Type B pancreatic cell (in vitro differentiated cells): Measurements from ENCODE around the gene TMEM259. TPM values are rescaled to one million over a fixed set of nuclear protein-coding genes. Genes with fewer than 3 reads are reported as not detected.

ENCODE experiments used
- DNase-seq: peaks from one replicate; pipeline ENCODE4 v3.0.0; 2021; ENCODE audit warnings: mixed read lengths; ENCODE audit not compliant: unreplicated experiment; ENCODE audit errors: extremely low spot score
- H3K27ac Mint-ChIP-seq: 2 replicates; pipeline ENCODE4 v1.8.0; 2021; ENCODE audit warnings: mild to moderate bottlenecking, mixed read lengths
- H3K27me3 Mint-ChIP-seq: 2 replicates; pipeline ENCODE4 v1.8.0; 2021; ENCODE audit warnings: mixed read lengths
- H3K36me3 Mint-ChIP-seq: 2 replicates; pipeline ENCODE4 v1.8.0; 2021; ENCODE audit warnings: mixed read lengths
- H3K4me1 Mint-ChIP-seq: one replicate; pipeline ENCODE4 v1.8.0; 2021; ENCODE audit warnings: mixed read lengths; ENCODE audit not compliant: unreplicated experiment
- H3K4me3 Mint-ChIP-seq: 2 replicates; pipeline ENCODE4 v1.8.0; 2021; ENCODE audit warnings: mild to moderate bottlenecking, mixed read lengths
- H3K9me3 Mint-ChIP-seq: 2 replicates; pipeline ENCODE4 v1.8.0; 2021; ENCODE audit warnings: mixed read lengths
- total RNA-seq: library from RNA; stranded (reverse); gene quantifications from 2 replicates; pipeline ENCODE4 v1.2.1, GENCODE V29; 2021; ENCODE audit warnings: low replicate concordance
- TF ChIP-seq, protein P1 (sequence below): fragments of 200-600 bp; sonication (generic); conservative IDR thresholded peaks from 2 replicates; pipeline ENCODE4 v1.5.0; 2021; ENCODE audit warnings: antibody characterized with exemption, mild to moderate bottlenecking

The TMEM259 gene
- total RNA-seq, 1 donor from 2014 or later, result 173 TPM

DNA sequence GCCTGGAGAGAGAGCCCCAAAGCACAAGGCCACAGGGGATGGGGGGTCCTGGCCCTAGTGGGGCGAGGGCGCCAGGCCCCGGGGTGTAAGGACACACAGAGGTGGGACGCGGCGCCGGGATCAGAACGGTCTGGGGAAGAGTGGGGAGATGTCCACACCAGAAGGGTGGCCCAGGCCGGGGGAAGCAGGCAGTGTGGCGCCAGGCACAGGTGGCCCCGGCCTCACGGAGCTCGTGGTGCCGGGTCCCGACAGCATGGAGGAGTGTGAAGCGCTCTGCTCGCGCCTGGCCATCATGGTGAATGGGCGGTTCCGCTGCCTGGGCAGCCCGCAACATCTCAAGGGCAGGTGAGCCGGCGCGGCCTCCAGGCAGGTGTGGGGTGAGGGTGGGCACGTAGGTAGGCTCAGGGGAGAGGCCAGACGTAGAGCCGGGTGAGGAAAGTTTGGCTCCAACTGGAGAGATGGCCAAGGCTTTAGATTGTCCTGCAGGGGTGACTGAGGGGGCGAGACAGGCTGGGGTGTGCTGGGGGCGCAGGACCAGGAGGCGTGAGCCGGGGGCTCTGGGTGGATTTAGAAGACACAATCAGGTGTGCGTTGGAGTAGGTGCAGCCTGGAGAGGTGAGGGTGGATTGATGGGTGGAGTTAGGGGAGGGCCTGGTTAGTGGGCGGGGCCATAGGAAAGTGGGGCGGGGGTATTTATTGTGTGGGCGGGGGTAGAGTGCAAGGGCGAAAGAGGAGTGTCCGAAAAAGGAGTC lies 43.2 kb upstream of the TMEM259 start:
- peak overlapping the region; percentile 52 for H3K4me3 Mint-ChIP-seq

DNA sequence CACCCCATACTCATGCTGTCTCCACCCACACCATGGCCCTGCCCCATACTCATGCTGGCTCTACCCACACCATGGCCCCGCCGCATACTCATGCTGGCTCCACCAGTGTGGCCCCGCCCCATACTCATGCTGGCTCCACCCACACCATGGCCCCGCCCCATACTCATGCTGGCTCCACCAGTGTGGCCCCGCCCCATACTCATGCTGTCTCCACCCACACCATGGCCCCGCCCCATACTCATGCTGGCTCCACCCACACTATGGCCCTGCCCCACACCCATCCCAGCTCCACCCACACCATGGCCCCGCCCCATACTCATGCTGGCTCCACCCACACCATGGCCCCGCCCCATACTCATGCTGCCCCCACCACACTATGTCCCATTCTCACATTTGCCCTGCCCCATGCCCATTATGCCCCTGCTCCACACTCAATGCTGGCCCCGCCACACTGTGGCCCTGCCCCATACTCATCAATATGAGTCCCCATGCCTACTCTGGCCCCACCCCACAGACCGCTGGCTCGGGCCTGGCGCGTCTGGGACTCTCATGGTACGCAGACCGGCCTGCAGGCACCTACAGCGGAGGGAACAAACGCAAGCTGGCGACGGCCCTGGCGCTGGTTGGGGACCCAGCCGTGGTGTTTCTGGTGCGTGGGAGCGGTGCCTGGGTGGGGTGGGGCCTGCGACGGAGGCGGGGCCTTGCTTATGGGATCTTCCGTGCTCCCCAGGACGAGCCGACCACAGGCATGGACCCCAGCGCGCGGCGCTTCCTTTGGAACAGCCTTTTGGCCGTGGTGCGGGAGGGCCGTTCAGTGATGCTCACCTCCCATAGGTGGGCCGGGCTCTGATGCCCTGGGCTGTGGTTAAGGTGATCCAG lies 42.3 kb upstream of the TMEM259 start:
- Mint-ChIP-seq H3K27ac (no peak overlapping the region), H3K4me3 (no peak overlapping the region)
- TF ChIP-seq, protein P1, sequence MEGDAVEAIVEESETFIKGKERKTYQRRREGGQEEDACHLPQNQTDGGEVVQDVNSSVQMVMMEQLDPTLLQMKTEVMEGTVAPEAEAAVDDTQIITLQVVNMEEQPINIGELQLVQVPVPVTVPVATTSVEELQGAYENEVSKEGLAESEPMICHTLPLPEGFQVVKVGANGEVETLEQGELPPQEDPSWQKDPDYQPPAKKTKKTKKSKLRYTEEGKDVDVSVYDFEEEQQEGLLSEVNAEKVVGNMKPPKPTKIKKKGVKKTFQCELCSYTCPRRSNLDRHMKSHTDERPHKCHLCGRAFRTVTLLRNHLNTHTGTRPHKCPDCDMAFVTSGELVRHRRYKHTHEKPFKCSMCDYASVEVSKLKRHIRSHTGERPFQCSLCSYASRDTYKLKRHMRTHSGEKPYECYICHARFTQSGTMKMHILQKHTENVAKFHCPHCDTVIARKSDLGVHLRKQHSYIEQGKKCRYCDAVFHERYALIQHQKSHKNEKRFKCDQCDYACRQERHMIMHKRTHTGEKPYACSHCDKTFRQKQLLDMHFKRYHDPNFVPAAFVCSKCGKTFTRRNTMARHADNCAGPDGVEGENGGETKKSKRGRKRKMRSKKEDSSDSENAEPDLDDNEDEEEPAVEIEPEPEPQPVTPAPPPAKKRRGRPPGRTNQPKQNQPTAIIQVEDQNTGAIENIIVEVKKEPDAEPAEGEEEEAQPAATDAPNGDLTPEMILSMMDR, result no peak

More for the DNA sequence above, 43.2 kb upstream of the TMEM259 start:
- H3K9me3 Mint-ChIP-seq, result no peaks in the 10 kb centered on the region
- H3K27me3 Mint-ChIP-seq, result peaks cover 28% of the 10 kb centered on the region
- TF ChIP-seq, protein P1, result no peak
- no peaks in the 10 kb centered on the region for H3K36me3 Mint-ChIP-seq
- no peak for DNase-seq
- H3K27ac Mint-ChIP-seq, result no peak overlapping the region
- H3K4me1 Mint-ChIP-seq, result no peaks in the 10 kb centered on the region

DNA sequence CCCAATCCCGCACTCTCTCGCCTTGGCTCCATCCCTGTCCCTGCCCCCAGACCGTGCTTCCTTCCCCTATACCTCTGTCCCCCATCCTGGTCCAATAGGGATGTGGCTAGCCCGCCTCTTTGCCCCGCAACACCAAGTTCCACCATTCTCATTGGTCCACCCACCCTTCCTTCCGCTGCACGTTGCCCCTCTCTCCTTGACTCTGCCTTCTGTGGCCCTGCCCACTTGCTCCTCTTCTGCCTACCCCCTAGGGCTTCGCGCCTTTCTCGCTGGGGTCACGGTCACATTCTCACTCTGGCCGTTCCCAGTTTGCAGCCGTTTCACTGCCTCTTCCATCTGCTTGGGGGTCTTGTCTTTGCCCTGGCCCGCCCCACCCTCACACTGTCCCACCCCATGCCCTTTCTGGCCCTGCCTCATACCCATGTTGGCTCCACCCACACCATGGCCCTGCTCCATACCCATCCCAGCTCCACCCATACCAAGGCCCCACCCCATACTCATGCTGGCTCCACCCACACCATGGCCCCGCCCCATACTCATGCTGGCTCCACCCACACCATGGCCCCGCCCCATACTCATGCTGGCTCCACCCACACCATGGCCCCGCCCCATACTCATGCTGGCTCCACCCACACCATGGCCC lies 41.6 kb upstream of the TMEM259 start:
- Mint-ChIP-seq H3K4me3 (no peak overlapping the region), H3K9me3 (no peaks in the 10 kb centered on the region), H3K4me1 (no peaks in the 10 kb centered on the region), H3K36me3 (no peaks in the 10 kb centered on the region), H3K27ac (no peak overlapping the region), H3K27me3 (peaks cover 19% of the 10 kb centered on the region)
- TF ChIP-seq, protein P1, result no peak
- no peak for DNase-seq

More for the DNA sequence above, 42.3 kb upstream of the TMEM259 start:
- Mint-ChIP-seq H3K9me3 (no peaks in the 10 kb centered on the region), H3K27me3 (peaks cover 21% of the 10 kb centered on the region), H3K4me1 (no peaks in the 10 kb centered on the region), H3K36me3 (no peaks in the 10 kb centered on the region)
- DNase-seq, result no peak

DNA sequence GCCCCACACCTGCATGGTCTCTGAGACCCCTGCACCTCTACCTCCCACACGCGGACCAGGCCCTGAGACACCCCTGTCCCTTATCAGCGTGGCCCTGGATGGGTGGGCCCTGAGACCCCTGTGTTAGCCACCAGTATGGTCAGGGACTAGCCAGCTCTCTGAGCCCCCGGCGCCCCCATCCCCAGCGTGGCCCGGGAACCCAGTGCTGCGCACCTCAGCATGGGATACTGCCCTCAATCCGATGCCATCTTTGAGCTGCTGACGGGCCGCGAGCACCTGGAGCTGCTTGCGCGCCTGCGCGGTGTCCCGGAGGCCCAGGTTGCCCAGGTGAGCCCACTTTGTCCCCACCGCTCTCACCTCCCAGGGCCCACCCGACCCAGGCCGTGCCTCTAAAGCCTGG lies 41.1 kb upstream of the TMEM259 start:
- Mint-ChIP-seq H3K4me1 (no peaks in the 10 kb centered on the region), H3K27ac (no peak overlapping the region), H3K9me3 (no peaks in the 10 kb centered on the region), H3K27me3 (peaks cover 19% of the 10 kb centered on the region), H3K36me3 (no peaks in the 10 kb centered on the region), H3K4me3 (no peak overlapping the region)
- DNase-seq, result no peak
- TF ChIP-seq, protein P1, result no peak

DNA sequence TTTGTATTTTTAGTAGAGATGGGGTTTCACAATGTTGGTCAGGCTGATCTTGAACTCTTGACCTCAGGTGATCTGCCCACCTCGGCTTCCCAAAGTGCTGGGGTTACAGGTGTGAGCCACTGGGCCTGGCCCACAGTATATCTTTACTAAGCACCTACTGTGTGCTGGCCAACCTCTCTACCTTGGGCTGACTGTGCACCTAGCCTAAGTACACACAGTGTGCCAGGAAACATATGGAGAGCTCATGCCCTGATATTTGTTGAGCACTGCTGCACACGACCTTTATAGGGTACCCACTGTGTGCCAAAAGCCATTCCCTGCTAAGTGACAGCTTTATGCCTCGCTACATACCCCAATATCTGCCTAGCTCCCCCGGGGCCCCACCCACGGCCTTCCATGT lies 39.8 kb upstream of the TMEM259 start:
- peaks cover 13% of the 10 kb centered on the region for H3K27me3 Mint-ChIP-seq
- DNase-seq, result no peak
- no peak overlapping the region for H3K4me3 Mint-ChIP-seq
- TF ChIP-seq, protein P1, result no peak
- H3K36me3 Mint-ChIP-seq, result peaks cover 3% of the 10 kb centered on the region
- H3K9me3 Mint-ChIP-seq, result no peaks in the 10 kb centered on the region
- H3K4me1 Mint-ChIP-seq, result no peaks in the 10 kb centered on the region
- no peak overlapping the region for H3K27ac Mint-ChIP-seq
